Ovary (tissue), 9 donors: ENCODE results near the gene GEMIN2. TPM values are rescaled to one million over a fixed set of nuclear protein-coding genes. Genes with fewer than 3 reads are reported as not detected.
"Not testable (repeated sequence)": the region's sequence is repeated elsewhere in the genome, so short reads cannot be mapped to it uniquely, and the experiment has no call there.

ENCODE experiments used
- DNase-seq, 5 donors: peaks; one replicate each; pipeline ENCODE4 v3.0.0-alpha.2; 2019 to 2020
- H3K27ac ChIP-seq, 2 donors: fragments of 200-600 bp; one replicate each; pipeline versions ENCODE4 v1.5.1 to v1.8.0; 2019 to 2022
- H3K27me3 ChIP-seq: fragments of 200-600 bp; one replicate; pipeline ENCODE4 v1.8.0; 2022
- H3K36me3 ChIP-seq: fragments of 200-600 bp; sonication (generic); one replicate; pipeline ENCODE4 v1.5.1; 2019
- H3K4me1 ChIP-seq: one replicate; pipeline ENCODE4 v1.8.1; 2013; ENCODE audit warnings: mild to moderate bottlenecking, moderate library complexity; ENCODE audit not compliant: insufficient read depth
- H3K4me3 ChIP-seq: fragments of 200-600 bp; sonication (generic); one replicate; pipeline ENCODE4 v1.5.1; 2017
- H3K9me3 ChIP-seq, 2 donors: fragments of 200-600 bp in 1 of 2; sonication (generic) in 1 of 2; one replicate each; pipeline versions ENCODE4 v1.5.1 to v1.8.1; 2013 to 2019; ENCODE audit warnings: mild to moderate bottlenecking in 1 of 2, moderate library complexity in 1 of 2
- EP300 ChIP-seq: sonication (generic); formaldehyde crosslinking; IDR thresholded peaks from one replicate; pipeline ENCODE4 v1.6.1; 2017; ENCODE audit warnings: antibody characterized with exemption
- POLR2A ChIP-seq: fragments of 450-650 bp; IDR thresholded peaks from one replicate; pipeline ENCODE4 v1.6.1; 2017; ENCODE audit warnings: antibody characterized with exemption, mild to moderate bottlenecking, moderate library complexity
- WGBS, 3 donors: extraction: QIAGEN DNeasy Blood & Tissue Kit in 1 of 3; methylation state at CpG; one replicate each; pipeline versions ENCODE4 v1.1.5 to v1.1.7; 2013 to 2017; 5-methylcytosine and 5-hydroxymethylcytosine counted together
- intact Hi-C, 4 donors: fragments of 100-400 bp; cut with DNase I; formaldehyde crosslinking; loops; one replicate each; pipeline versions ENCODE4 v1.11.0 to v1.15.1; 2022 to 2023
- polyA plus RNA-seq, 2 donors: library from polyadenylated mRNA; stranded (reverse); fragments of 200-250 nt in 1 of 2; fragments of 350-450 nt in 1 of 2; fragmentation: Illumina TruSeq in 1 of 2; extraction: RNeasy Lipid Tissue Mini Kit (QIAGEN cat#74804) in 1 of 2; gene quantifications; one replicate each; pipeline ENCODE4 v1.2.3, GENCODE V29; 2013 to 2014
- total RNA-seq, 7 donors: library from RNA; depleted of rRNA in 2 of 7; stranded (reverse); fragments of >200 nt in 2 of 7; fragmentation: NEBNext Ultra II Directional in 3 of 7; extraction: Animal tissue kit (Norgen Biotek cat#: 25700) in 3 of 7; gene quantifications; one replicate each; pipeline versions ENCODE4 v1.1.0 to v1.2.4, GENCODE V29; 2016 to 2023
- TF ChIP-seq, protein P1 (sequence below), 3 donors: fragments of 450-650 bp in 2 of 3; fragments of 200-600 bp in 1 of 3; IDR thresholded peaks; one replicate each; pipeline versions ENCODE4 v1.5.1 to v1.8.0; 2016 to 2022; ENCODE audit warnings: antibody characterized with exemption in 3 of 3, mild to moderate bottlenecking in 1 of 3
- donor health status: DM: no; HTN: no; CAD: no; lungs with moderate emphysema.
- donor health status: DM: no; HTN: no; CAD: no.
- donor health status: Bipolar disorder and iron deficiency.
- donor health status: DM: yes; HTN: yes; CAD: no.
- donor health status: DM: no; HTN: no; CAD: no.
- donor health status: DM: yes; HTN: yes; CAD: no.

The GEMIN2 gene
- total and polyA plus RNA-seq, 9 donors: 8.2 to 19.8 (median 13.1) TPM

DNA sequence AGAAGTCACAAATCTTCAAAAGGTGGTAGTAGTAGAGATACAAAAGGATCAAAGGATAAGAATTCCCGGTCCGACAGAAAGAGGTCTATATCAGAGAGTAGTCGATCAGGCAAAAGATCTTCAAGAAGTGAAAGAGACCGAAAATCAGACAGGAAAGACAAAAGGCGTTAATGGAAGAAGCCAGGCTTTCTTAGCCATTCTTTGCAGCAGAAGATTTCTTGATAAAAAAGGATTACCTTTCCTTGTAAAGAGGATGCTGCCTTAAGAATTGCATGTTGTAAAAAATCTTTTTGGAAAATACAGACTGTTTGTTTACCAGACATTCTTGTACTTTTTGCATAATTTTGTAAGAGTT lies 67.5 kb downstream of the GEMIN2 start:
- Histone ChIP-seq H3K9me3 (no peaks in the 10 kb centered on the region), H3K27ac (no peak overlapping the region), H3K27me3 (no peaks in the 10 kb centered on the region), H3K4me3 (no peak overlapping the region), H3K4me1 (no peaks in the 10 kb centered on the region), H3K36me3 (no peaks in the 10 kb centered on the region)
- WGBS, 3 donors: 82 to 87% (median 85%) methylated on average over 5 of the region's 5 CpGs
- intact Hi-C loops: no loop called here
- no peak for TF ChIP-seq EP300
- TF ChIP-seq, protein P1, sequence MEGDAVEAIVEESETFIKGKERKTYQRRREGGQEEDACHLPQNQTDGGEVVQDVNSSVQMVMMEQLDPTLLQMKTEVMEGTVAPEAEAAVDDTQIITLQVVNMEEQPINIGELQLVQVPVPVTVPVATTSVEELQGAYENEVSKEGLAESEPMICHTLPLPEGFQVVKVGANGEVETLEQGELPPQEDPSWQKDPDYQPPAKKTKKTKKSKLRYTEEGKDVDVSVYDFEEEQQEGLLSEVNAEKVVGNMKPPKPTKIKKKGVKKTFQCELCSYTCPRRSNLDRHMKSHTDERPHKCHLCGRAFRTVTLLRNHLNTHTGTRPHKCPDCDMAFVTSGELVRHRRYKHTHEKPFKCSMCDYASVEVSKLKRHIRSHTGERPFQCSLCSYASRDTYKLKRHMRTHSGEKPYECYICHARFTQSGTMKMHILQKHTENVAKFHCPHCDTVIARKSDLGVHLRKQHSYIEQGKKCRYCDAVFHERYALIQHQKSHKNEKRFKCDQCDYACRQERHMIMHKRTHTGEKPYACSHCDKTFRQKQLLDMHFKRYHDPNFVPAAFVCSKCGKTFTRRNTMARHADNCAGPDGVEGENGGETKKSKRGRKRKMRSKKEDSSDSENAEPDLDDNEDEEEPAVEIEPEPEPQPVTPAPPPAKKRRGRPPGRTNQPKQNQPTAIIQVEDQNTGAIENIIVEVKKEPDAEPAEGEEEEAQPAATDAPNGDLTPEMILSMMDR (IDR thresholded peaks at IDR 0.05): no peak
- TF ChIP-seq POLR2A: no peak
- no peak for DNase-seq

DNA sequence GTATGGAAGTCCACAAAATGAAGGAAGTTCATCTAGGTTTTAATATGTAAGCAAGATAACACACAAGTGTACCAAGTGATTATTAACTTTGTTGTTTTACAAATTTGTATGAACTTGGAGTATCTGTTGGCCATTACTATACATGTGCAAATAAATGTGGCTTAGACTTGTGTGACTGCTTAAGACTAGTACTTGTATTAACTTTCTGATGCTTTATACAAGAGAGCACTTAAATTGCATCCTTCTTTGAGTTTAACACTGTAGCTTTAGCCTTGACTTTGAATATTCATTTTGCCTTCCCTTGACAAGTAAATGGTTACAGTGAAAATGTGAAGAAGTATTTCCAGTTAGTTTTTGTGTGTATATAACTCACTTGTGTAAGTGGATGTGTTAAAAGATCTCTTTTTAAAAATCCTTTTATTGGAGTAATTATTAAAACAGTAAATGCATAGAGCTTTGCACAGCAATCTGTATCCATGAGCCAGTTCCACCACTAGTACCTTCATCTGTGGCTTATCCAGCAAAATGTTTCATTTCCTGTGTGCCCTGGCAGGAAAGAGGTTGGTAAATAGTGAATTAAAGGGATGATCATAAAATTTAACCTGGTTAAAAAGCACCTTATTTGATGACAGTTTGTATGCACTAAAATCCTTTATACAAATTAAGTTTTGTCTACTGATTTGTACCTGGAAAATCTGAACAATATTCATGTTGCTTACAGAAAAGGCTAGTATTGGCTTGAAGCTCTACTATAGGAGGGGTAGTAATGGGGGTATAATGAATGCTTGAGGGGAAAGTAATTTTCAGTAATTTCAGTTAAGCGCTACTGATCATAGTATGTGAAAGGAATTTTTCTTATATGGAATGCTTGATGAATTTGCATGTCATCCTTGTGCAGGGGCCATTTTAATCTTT lies 68.9 kb downstream of the GEMIN2 start:
- Histone ChIP-seq H3K36me3 (no peaks in the 10 kb centered on the region), H3K9me3 (no peaks in the 10 kb centered on the region), H3K27ac (no peak overlapping the region), H3K27me3 (no peaks in the 10 kb centered on the region), H3K4me1 (no peaks in the 10 kb centered on the region), H3K4me3 (no peak overlapping the region)
- DNase-seq: no peak
- no peak for TF ChIP-seq EP300
- no peak for TF ChIP-seq POLR2A
- TF ChIP-seq, protein P1 (IDR thresholded peaks at IDR 0.05): no peak
- WGBS, 3 donors: 97 to 100% (median 100%) methylated on average over 1 of the region's 1 CpG
- intact Hi-C loops: no loop called here

DNA sequence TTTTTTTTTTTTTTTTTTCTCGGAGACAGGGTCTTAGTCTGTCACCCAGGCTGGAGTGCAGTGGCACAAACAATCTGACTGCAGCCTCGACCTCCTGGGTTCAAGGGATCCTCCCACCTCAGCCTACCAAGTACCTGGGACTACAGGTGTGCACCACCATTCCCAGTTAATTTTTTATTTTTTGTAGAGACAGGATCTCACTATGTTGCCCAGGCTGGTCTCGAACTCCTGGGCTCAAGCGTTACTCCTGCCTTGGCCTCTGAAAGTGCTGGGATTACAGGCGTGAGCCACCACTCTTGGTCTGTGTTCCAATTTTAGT lies 69.5 kb downstream of the GEMIN2 start:
- intact Hi-C loops, H3K36me3 ChIP-seq, H3K27me3 ChIP-seq, H3K27ac ChIP-seq, H3K4me3 ChIP-seq, DNase-seq, H3K9me3 ChIP-seq, H3K4me1 ChIP-seq: not testable (repeated sequence)
- WGBS, 3 donors: 89 to 95% (median 89%) methylated on average over 5 of the region's 5 CpGs

DNA sequence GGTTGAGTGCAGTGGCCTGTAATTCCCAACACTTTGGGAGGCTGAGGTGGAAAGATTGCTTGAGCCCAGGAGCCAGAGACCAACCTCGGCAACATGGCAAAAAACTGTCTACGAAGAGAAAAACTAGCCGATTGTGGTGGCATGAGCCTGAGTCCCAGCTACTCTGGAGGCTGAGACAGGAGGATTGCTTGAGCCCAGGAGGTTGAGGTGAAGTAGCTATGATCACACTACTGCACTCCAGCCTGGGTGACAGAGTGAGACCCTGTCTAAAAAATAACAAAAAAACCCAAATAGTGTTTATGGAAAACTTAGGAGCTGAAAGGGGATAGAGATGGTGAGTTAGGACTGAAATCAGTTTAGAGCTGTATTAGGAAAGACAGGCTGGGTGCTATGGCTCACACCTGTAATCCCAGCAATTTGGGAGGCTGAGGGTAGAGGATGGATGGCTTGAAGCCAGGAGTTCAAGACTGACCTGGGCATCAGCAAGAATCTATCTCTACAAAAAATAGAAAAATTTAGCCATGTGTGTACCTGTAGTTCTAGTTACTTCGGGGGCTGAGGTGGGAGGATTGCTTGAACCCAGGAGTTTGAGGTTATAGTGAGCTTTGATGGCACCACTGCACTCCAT lies 70.6 kb downstream of the GEMIN2 start:
- no peaks in the 10 kb centered on the region for H3K36me3 ChIP-seq
- no peak for TF ChIP-seq EP300
- no peak for TF ChIP-seq POLR2A
- TF ChIP-seq, protein P1 (IDR thresholded peaks at IDR 0.05): no peak
- no peak overlapping the region for H3K4me3 ChIP-seq
- DNase-seq: no peak
- H3K4me1 ChIP-seq: no peaks in the 10 kb centered on the region
- WGBS, 3 donors: 92 to 97% (median 96%) methylated on average over 4 of the region's 4 CpGs
- intact Hi-C loops: no loop called here
- H3K9me3 ChIP-seq: no peaks in the 10 kb centered on the region
- H3K27me3 ChIP-seq: no peaks in the 10 kb centered on the region
- no peak overlapping the region for H3K27ac ChIP-seq
